ENCODE results near the gene HS3ST4. TPM values are rescaled to one million over a fixed set of nuclear protein-coding genes. Genes with fewer than 3 reads are reported as not detected.

The HS3ST4 gene
- total RNA-seq, 2 experiments from 2014 or later: not detected

DNA sequence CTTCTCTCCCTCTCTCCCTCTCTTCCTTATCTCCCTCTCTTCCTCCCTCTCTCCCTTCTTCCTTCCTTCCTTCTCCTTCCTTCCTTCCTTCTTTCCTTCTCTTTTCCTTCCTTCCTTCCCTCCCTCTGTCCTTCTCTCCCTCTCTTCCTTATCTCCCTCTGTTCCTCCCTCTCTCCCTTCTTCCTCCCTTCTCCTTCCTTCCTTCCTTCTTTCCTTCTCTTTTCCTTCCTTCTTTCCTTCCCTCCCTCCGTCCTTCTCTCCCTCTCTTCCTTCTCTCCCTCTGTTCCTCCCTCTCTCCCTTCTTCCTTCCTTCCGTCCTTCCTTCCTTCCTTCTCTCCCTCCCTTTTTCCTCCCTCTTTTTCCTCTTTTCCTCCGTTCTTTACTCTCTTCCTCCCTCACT, 38.6 kb downstream of the HS3ST4 start:
- Mint-ChIP-seq H3K27me3 (peaks cover 5% of the 10 kb centered on the region), H3K4me3 (no peak overlapping the region), H3K36me3 (ENCODE audit: low read depth) (no peaks in the 10 kb centered on the region), H3K27ac (no peak overlapping the region), H3K4me1 (ENCODE audit: low read depth) (no peaks in the 10 kb centered on the region), H3K9me3 (no peaks in the 10 kb centered on the region)
- no peak for TF ChIP-seq CTCF (IDR thresholded peaks at IDR 0.05)
- intact Hi-C loops (cut with micrococcal nuclease): no loop called here
- DNase-seq (no peak), ATAC-seq (no peak)
- ChIA-PET POLR2A (no interaction called here), CTCF (no interaction called here)

GRCh38 chr16:25734430-25735385, 42.9 kb downstream of the HS3ST4 start:
- Mint-ChIP-seq H3K27me3 (peaks cover 2% of the 10 kb centered on the region), H3K9me3 (no peaks in the 10 kb centered on the region), H3K4me1 (ENCODE audit: low read depth) (no peaks in the 10 kb centered on the region), H3K36me3 (ENCODE audit: low read depth) (no peaks in the 10 kb centered on the region), H3K4me3 (no peak overlapping the region), H3K27ac (no peak overlapping the region)
- DNase-seq (no peak), ATAC-seq (no peak)
- POLR2A ChIA-PET: interaction anchor here (0.5 kb wide), 1 partner anchor 288 kb away, joined by 3 read pairs; no protein-coding TSS in a partner anchor
- CTCF ChIA-PET: no interaction called here
- intact Hi-C loops (cut with micrococcal nuclease): no loop called here
- no peak for TF ChIP-seq CTCF (IDR thresholded peaks at IDR 0.05)

- Mint-ChIP-seq H3K9me3 (no peaks in the 10 kb centered on the region), H3K27me3 (peaks cover 2% of the 10 kb centered on the region), H3K27ac (no peak overlapping the region), H3K36me3 (ENCODE audit: low read depth) (no peaks in the 10 kb centered on the region), H3K4me3 (no peak overlapping the region), H3K4me1 (ENCODE audit: low read depth) (no peaks in the 10 kb centered on the region)
- ChIA-PET POLR2A (no interaction called here), CTCF (no interaction called here)
- intact Hi-C loops (cut with micrococcal nuclease): no loop called here
- ATAC-seq (no peak), DNase-seq (no peak)
- TF ChIP-seq CTCF (IDR thresholded peaks at IDR 0.05): no peak
These were observed 43.9 kb downstream of the HS3ST4 start for GRCh38 chr16:25735645-25736044.

DNA sequence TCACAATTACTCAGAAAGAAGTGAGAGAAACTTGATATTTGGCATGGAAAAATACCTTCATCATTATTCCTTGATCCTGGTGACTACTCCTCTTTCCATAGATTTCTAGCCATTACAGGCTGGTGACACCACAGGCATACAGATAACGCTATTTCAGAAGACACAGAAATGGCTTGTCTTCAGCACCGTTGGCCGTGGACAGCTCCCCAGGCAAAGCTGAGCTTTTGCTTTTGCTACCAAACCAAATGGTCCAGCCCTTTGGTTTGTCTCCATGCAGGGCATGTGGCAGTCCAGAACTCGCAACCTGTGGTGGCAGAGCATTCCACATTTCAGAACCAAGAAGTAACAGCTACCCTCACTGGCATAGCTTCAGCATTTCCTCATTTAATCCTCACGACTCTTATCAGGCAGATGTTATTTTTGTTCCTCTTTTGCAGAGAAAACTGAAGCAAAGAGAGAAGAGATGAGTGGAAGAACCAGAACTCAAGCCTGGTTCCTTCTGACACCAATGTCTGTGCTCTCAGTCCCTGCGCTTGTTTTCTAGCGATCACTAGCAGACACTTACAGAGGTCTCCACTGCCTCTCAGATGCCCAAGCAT, 55.5 kb downstream of the HS3ST4 start:
- peak; percentile 11 for DNase-seq
- ATAC-seq: no peak
- Mint-ChIP-seq H3K36me3 (ENCODE audit: low read depth) (no peaks in the 10 kb centered on the region), H3K4me3 (no peak overlapping the region), H3K9me3 (peaks cover 1% of the 10 kb centered on the region), H3K27me3 (no peaks in the 10 kb centered on the region), H3K27ac (no peak overlapping the region), H3K4me1 (ENCODE audit: low read depth) (no peaks in the 10 kb centered on the region)
- no peak for TF ChIP-seq CTCF (IDR thresholded peaks at IDR 0.05)
- ChIA-PET CTCF (no interaction called here), POLR2A (no interaction called here)
- intact Hi-C loops (cut with micrococcal nuclease): no loop called here

DNA sequence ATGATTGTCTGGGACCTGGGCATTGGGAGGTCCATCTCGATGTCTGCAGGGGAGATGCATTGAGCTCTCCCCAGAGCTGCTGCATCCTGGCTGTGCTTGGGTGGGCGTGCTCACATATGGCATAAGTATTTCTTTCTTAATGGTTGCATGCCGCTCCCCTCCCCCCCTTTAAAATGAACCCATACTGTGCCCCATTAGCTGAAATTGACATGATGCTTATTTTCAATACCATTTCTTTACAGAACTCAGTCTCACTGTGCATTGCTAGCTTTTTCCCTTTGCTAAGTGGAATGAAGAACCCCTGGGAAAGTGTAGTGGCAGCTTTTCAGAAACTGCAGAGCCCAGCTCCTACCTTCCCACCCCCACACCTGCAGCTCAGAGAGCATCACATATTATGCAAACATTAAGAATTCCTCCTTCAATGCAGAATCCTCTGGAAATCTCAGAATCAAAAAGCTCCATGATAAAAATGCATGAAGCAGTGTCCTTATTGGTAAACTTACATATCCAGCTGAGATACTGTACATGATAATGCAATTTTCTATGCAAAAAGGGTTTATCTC, 56.4 kb downstream of the HS3ST4 start:
- Mint-ChIP-seq H3K27ac (no peak overlapping the region), H3K4me3 (no peak overlapping the region), H3K4me1 (ENCODE audit: low read depth) (no peaks in the 10 kb centered on the region), H3K36me3 (ENCODE audit: low read depth) (no peaks in the 10 kb centered on the region), H3K9me3 (peaks cover 1% of the 10 kb centered on the region), H3K27me3 (no peaks in the 10 kb centered on the region)
- TF ChIP-seq CTCF (IDR thresholded peaks at IDR 0.05): no peak
- ATAC-seq (no peak), DNase-seq (no peak)
- ChIA-PET CTCF (no interaction called here), POLR2A (no interaction called here)
- intact Hi-C loops (cut with micrococcal nuclease): no loop called here

All from activated CD8-positive, alpha-beta T cell treated with anti-CD3 and anti-CD28 coated beads for 36 hours (primary cell).